ENCODE results near the gene SCN4B. TPM values are rescaled to one million over a fixed set of nuclear protein-coding genes. Genes with fewer than 3 reads are reported as not detected.

Gene SCN4B
- total RNA-seq, 2 experiments from 2014 or later, result 0.72 to 1.1 TPM

GRCh38 chr11:118135051-118135795 is 17.4 kb downstream of the SCN4B start:
- no peaks in the 10 kb centered on the region for H3K9me3 Mint-ChIP-seq
- ATAC-seq (no peak), DNase-seq (no peak)
- no peak overlapping the region for H3K27ac Mint-ChIP-seq
- TF ChIP-seq CTCF (IDR thresholded peaks at IDR 0.05), result no peak
- H3K4me3 Mint-ChIP-seq, result no peak overlapping the region
- H3K27me3 Mint-ChIP-seq, result peaks cover 11% of the 10 kb centered on the region
- intact Hi-C loops (cut with micrococcal nuclease), result no loop called here
- ChIA-PET POLR2A (interaction anchor here (1.0 kb wide), 1 partner anchor 127 kb away, joined by 3 read pairs; no protein-coding TSS in a partner anchor), CTCF (interaction anchor here (0.8 to 2.3 kb wide), 4 partner anchors 10 to 36 kb away, joined by 3 to 16 read pairs (median 4); no protein-coding TSS in a partner anchor)
- no peaks in the 10 kb centered on the region for H3K4me1 Mint-ChIP-seq (ENCODE audit: low read depth)
- no peaks in the 10 kb centered on the region for H3K36me3 Mint-ChIP-seq (ENCODE audit: low read depth)

- ATAC-seq (no peak), DNase-seq (no peak)
- ChIA-PET POLR2A (no interaction called here), CTCF (interaction anchor here (0.7 to 2.3 kb wide), 5 partner anchors 9 to 162 kb away, joined by 3 to 16 read pairs (median 3); no protein-coding TSS in a partner anchor)
- Mint-ChIP-seq H3K4me3 (no peak overlapping the region), H3K4me1 (ENCODE audit: low read depth) (no peaks in the 10 kb centered on the region), H3K36me3 (ENCODE audit: low read depth) (no peaks in the 10 kb centered on the region), H3K27me3 (peaks cover 12% of the 10 kb centered on the region), H3K9me3 (no peaks in the 10 kb centered on the region), H3K27ac (no peak overlapping the region)
- intact Hi-C loops (cut with micrococcal nuclease), result no loop called here
- no peak for TF ChIP-seq CTCF (IDR thresholded peaks at IDR 0.05)
Measured at GRCh38 chr11:118133816-118134215, 18.8 kb downstream of the SCN4B start.

GRCh38 chr11:118132385-118133151 is 20.1 kb downstream of the SCN4B start:
- no peak for DNase-seq
- ChIA-PET CTCF (interaction anchor here (0.7 to 2.3 kb wide), 2 partner anchors 39 kb away, joined by 3 to 16 read pairs; no protein-coding TSS in a partner anchor), POLR2A (no interaction called here)
- Mint-ChIP-seq H3K4me3 (no peak overlapping the region), H3K36me3 (ENCODE audit: low read depth) (no peaks in the 10 kb centered on the region), H3K27me3 (peaks cover 9% of the 10 kb centered on the region), H3K9me3 (no peaks in the 10 kb centered on the region), H3K4me1 (ENCODE audit: low read depth) (no peaks in the 10 kb centered on the region), H3K27ac (no peak overlapping the region)
- ATAC-seq, result no peak
- no peak for TF ChIP-seq CTCF (IDR thresholded peaks at IDR 0.05)
- intact Hi-C loops (cut with micrococcal nuclease), result no loop called here

GRCh38 chr11:118129471-118130172 is 23.0 kb downstream of the SCN4B start:
- Mint-ChIP-seq H3K27me3 (peaks cover 6% of the 10 kb centered on the region), H3K36me3 (ENCODE audit: low read depth) (no peaks in the 10 kb centered on the region), H3K4me1 (ENCODE audit: low read depth) (no peaks in the 10 kb centered on the region), H3K9me3 (no peaks in the 10 kb centered on the region), H3K4me3 (no peak overlapping the region), H3K27ac (no peak overlapping the region)
- no peak for ATAC-seq
- no peak for TF ChIP-seq CTCF (IDR thresholded peaks at IDR 0.05)
- intact Hi-C loops (cut with micrococcal nuclease), result no loop called here
- CTCF ChIA-PET, result interaction anchor here (0.8 to 1.4 kb wide), 3 partner anchors 12 to 183 kb away, joined by 3 read pairs; no protein-coding TSS in a partner anchor
- POLR2A ChIA-PET, result no interaction called here
- DNase-seq, result no peak

All from activated CD8-positive, alpha-beta T cell treated with anti-CD3 and anti-CD28 coated beads for 36 hours (primary cell).